Ascending aorta (tissue), 2 donors: ENCODE results near the gene STX8. TPM values are rescaled to one million over a fixed set of nuclear protein-coding genes. Genes with fewer than 3 reads are reported as not detected.

Experiments
- DNase-seq, 2 donors: peaks; one replicate each; pipeline ENCODE4 v3.0.0-alpha.2; 2019; ENCODE audit warnings: low spot score in 2 of 2
- H3K27ac ChIP-seq, 2 donors: fragments of 200-600 bp; sonication (generic); one replicate each; pipeline ENCODE4 v1.5.1; 2016 to 2017; ENCODE audit warnings: mild to moderate bottlenecking in 1 of 2
- H3K27me3 ChIP-seq: fragments of 200-600 bp; sonication (generic); one replicate; pipeline ENCODE4 v1.5.1; 2017
- H3K36me3 ChIP-seq, 2 donors: fragments of 200-600 bp; sonication (generic); one replicate each; pipeline ENCODE4 v1.5.1; 2016
- H3K4me1 ChIP-seq, 2 donors: fragments of 200-600 bp; sonication (generic); one replicate each; pipeline ENCODE4 v1.5.1; 2016 to 2017; ENCODE audit warnings: mild to moderate bottlenecking in 1 of 2
- H3K4me3 ChIP-seq, 2 donors: fragments of 200-600 bp; sonication (generic); one replicate each; pipeline ENCODE4 v1.5.1; 2016 to 2017; ENCODE audit warnings: mild to moderate bottlenecking in 1 of 2
- H3K9me3 ChIP-seq, 2 donors: fragments of 200-600 bp; sonication (generic); one replicate each; pipeline ENCODE4 v1.5.1; 2016
- CTCF ChIP-seq, 3 experiments: fragments of 200-600 bp in 2 of 3; fragments of 450-650 bp in 1 of 3; sonication (generic) in 2 of 3; IDR thresholded peaks; one replicate each; pipeline ENCODE4 v1.5.1; 2016 to 2019; ENCODE audit warnings: antibody characterized with exemption in 3 of 3, mild to moderate bottlenecking in 1 of 3, moderate library complexity in 1 of 3
- intact Hi-C: fragments of 100-400 bp; cut with DNase I; formaldehyde crosslinking; loops from one replicate; pipeline ENCODE4 v1.15.1; 2023
- total RNA-seq: library from RNA; depleted of rRNA; stranded (reverse); fragments of >200 nt; gene quantifications from one replicate; pipeline ENCODE4 v1.1.0, GENCODE V29; 2016

The STX8 gene
- total RNA-seq, 1 donor from 2014 or later = 7.6 TPM

GRCh38 chr17:9321890-9322289 is 253.7 kb downstream of the STX8 start:
- H3K27ac ChIP-seq = no peak overlapping the region
- H3K27me3 ChIP-seq = no peaks in the 10 kb centered on the region
- H3K4me1 ChIP-seq = no peaks in the 10 kb centered on the region
- H3K36me3 ChIP-seq = no peaks in the 10 kb centered on the region
- intact Hi-C loops = no loop called here
- no peak for DNase-seq
- peaks cover 0 to 14% of the 10 kb centered on the region in 2 donors for H3K9me3 ChIP-seq
- no peak overlapping the region for H3K4me3 ChIP-seq
- no peak for TF ChIP-seq CTCF (IDR thresholded peaks at IDR 0.05)

GRCh38 chr17:9315360-9315759 is 260.3 kb downstream of the STX8 start:
- no peak for TF ChIP-seq CTCF (IDR thresholded peaks at IDR 0.05)
- Histone ChIP-seq H3K27ac (no peak overlapping the region), H3K4me1 (no peaks in the 10 kb centered on the region), H3K9me3 (peaks cover 0 to 14% of the 10 kb centered on the region in 2 donors), H3K4me3 (no peak overlapping the region), H3K27me3 (no peaks in the 10 kb centered on the region), H3K36me3 (no peaks in the 10 kb centered on the region)
- no peak for DNase-seq
- intact Hi-C loops = no loop called here

- Histone ChIP-seq H3K4me3 (no peak overlapping the region), H3K36me3 (no peaks in the 10 kb centered on the region), H3K27me3 (no peaks in the 10 kb centered on the region), H3K9me3 (peaks cover 0 to 5% of the 10 kb centered on the region in 2 donors), H3K4me1 (no peaks in the 10 kb centered on the region), H3K27ac (no peak overlapping the region)
- intact Hi-C loops = no loop called here
- no peak for TF ChIP-seq CTCF (IDR thresholded peaks at IDR 0.05)
- DNase-seq = no peak
These were observed 262.3 kb downstream of the STX8 start for GRCh38 chr17:9313346-9313745.

GRCh38 chr17:9309216-9309615 is 266.4 kb downstream of the STX8 start:
- H3K27me3 ChIP-seq = no peaks in the 10 kb centered on the region
- H3K4me1 ChIP-seq = no peaks in the 10 kb centered on the region
- DNase-seq = no peak
- H3K36me3 ChIP-seq = no peaks in the 10 kb centered on the region
- no peak for TF ChIP-seq CTCF (IDR thresholded peaks at IDR 0.05)
- no peak overlapping the region for H3K27ac ChIP-seq
- intact Hi-C loops = no loop called here
- no peaks in the 10 kb centered on the region for H3K9me3 ChIP-seq
- no peak overlapping the region for H3K4me3 ChIP-seq

- no peaks in the 10 kb centered on the region for H3K9me3 ChIP-seq
- no peak for DNase-seq
- no peaks in the 10 kb centered on the region for H3K4me1 ChIP-seq
- no peak for TF ChIP-seq CTCF (IDR thresholded peaks at IDR 0.05)
- no peak overlapping the region for H3K4me3 ChIP-seq
- intact Hi-C loops = no loop called here
- H3K27me3 ChIP-seq = no peaks in the 10 kb centered on the region
- no peak overlapping the region for H3K27ac ChIP-seq
- H3K36me3 ChIP-seq = no peaks in the 10 kb centered on the region
These were observed 267.6 kb downstream of the STX8 start for GRCh38 chr17:9308069-9308468.

GRCh38 chr17:9307313-9307998 is 268.2 kb downstream of the STX8 start:
- H3K4me3 ChIP-seq = no peak overlapping the region
- intact Hi-C loops = no loop called here
- H3K27ac ChIP-seq = no peak overlapping the region
- no peak for TF ChIP-seq CTCF (IDR thresholded peaks at IDR 0.05)
- H3K9me3 ChIP-seq = no peaks in the 10 kb centered on the region
- H3K4me1 ChIP-seq = no peaks in the 10 kb centered on the region
- DNase-seq = no peak
- no peaks in the 10 kb centered on the region for H3K36me3 ChIP-seq
- no peaks in the 10 kb centered on the region for H3K27me3 ChIP-seq
